Activated CD8-positive, alpha-beta T cell treated with anti-CD3 and anti-CD28 coated beads for 36 hours (primary cell): ENCODE measurements around the gene LSM11. TPM values are rescaled to one million over a fixed set of nuclear protein-coding genes. Genes with fewer than 3 reads are reported as not detected.

ENCODE experiments used
- ATAC-seq: fragments of 200-7000 bp; cut with Tn5 transposase; one replicate; pipeline ENCODE4 v1.10.0; 2021; ENCODE audit warnings: mild to moderate bottlenecking, moderate library complexity
- CTCF ChIA-PET: fragments of 350-600 bp; sonication (Branson Sonifier 250); formaldehyde crosslinking; loops from one replicate; lab custom pipeline; 2021; ENCODE audit warnings: antibody characterized with exemption; lab: Charles Lee
- POLR2A ChIA-PET: fragments of 350-600 bp; sonication (Branson Sonifier 250); formaldehyde crosslinking; loops from one replicate; lab custom pipeline; 2021; ENCODE audit warnings: antibody characterized with exemption; lab: Charles Lee
- DNase-seq: peaks from one replicate; pipeline ENCODE4 v3.0.0-alpha.2; 2020
- H3K27ac Mint-ChIP-seq: one replicate; pipeline ENCODE4 v1.8.0; 2021; ENCODE audit warnings: mild to moderate bottlenecking, mixed read lengths
- H3K27me3 Mint-ChIP-seq: one replicate; pipeline ENCODE4 v1.8.0; 2021; ENCODE audit warnings: mixed read lengths
- H3K36me3 Mint-ChIP-seq: one replicate; pipeline ENCODE4 v1.8.0; 2021; ENCODE audit warnings: low read depth, mixed read lengths
- H3K4me1 Mint-ChIP-seq: one replicate; pipeline ENCODE4 v1.8.0; 2021; ENCODE audit warnings: low read depth, mixed read lengths
- H3K4me3 Mint-ChIP-seq: one replicate; pipeline ENCODE4 v1.8.0; 2021; ENCODE audit warnings: mild to moderate bottlenecking, moderate library complexity, mixed read lengths
- H3K9me3 Mint-ChIP-seq: one replicate; pipeline ENCODE4 v1.8.0; 2021; ENCODE audit warnings: mixed read lengths
- intact Hi-C: fragments of 100-400 bp; cut with micrococcal nuclease; formaldehyde crosslinking; loops from one replicate; pipeline ENCODE4 v1.10.0; 2022
- total RNA-seq, 2 experiments: library from RNA; stranded (reverse); gene quantifications; one replicate each; pipeline ENCODE4 v1.2.3, GENCODE V29; 2021
- TF ChIP-seq, protein P1 (sequence below): fragments of 200-600 bp; IDR thresholded peaks from one replicate; pipeline ENCODE4 v1.8.0; 2022; ENCODE audit warnings: antibody characterized with exemption, mild to moderate bottlenecking

LSM11 gene
- total RNA-seq, 2 experiments from 2014 or later: 7.0 to 7.3 TPM

DNA sequence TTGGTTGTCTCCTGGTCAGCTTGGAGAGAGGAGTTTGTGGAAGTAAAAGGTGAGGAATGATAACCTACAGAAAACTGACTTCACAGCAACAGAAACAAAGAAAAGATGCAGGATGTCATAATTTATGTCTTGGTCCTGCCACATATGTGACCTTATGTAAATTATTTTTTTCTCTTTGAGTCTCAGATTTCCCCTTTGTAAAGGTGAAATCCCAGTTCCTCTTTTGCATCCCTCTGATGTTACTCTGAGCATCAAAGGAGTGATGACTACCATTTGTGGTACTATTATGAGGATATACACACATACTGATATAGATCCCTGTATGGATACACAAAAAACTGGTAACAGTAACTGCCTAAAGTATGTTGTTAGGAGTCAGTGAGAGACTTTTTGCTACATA lies 13.7 kb upstream of the LSM11 start:
- ATAC-seq: peak; percentile 46
- TF ChIP-seq, protein P1, sequence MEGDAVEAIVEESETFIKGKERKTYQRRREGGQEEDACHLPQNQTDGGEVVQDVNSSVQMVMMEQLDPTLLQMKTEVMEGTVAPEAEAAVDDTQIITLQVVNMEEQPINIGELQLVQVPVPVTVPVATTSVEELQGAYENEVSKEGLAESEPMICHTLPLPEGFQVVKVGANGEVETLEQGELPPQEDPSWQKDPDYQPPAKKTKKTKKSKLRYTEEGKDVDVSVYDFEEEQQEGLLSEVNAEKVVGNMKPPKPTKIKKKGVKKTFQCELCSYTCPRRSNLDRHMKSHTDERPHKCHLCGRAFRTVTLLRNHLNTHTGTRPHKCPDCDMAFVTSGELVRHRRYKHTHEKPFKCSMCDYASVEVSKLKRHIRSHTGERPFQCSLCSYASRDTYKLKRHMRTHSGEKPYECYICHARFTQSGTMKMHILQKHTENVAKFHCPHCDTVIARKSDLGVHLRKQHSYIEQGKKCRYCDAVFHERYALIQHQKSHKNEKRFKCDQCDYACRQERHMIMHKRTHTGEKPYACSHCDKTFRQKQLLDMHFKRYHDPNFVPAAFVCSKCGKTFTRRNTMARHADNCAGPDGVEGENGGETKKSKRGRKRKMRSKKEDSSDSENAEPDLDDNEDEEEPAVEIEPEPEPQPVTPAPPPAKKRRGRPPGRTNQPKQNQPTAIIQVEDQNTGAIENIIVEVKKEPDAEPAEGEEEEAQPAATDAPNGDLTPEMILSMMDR: no peak

DNA sequence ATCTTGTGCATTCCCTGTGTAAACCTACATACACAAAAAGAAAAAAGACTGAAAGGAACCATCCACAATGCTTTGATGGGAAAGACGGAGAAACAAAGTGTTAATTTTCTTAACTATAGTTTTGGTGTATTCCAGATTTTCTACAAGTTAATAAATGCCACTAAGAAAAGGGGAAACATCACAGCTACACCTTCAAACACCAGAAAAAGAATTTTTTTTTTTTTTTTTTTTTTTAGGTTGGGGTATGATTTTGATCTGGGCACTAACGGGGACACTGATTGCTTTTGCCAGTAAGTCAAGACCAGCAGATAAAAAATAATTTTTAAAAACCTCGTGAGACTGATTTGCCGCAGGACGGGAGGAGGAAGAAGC lies 12.6 kb upstream of the LSM11 start:
- intact Hi-C loops: loop anchor here (2.0 kb wide), 1 partner anchor 124 kb away; no protein-coding TSS in a partner anchor
- peak overlapping the region; percentile 98 for H3K27ac Mint-ChIP-seq
- peaks cover 28% of the 10 kb centered on the region for H3K4me1 Mint-ChIP-seq
- TF ChIP-seq, protein P1: no peak
- DNase-seq (no peak), ATAC-seq (no peak)
- H3K4me3 Mint-ChIP-seq: peak overlapping the region; percentile 92
- CTCF ChIA-PET: interaction anchor here (0.7 to 2.8 kb wide), 8 partner anchors 10 to 388 kb away, joined by 3 to 33 read pairs (median 3); partner anchors contain the start of gene LSM11
- no peaks in the 10 kb centered on the region for H3K27me3 Mint-ChIP-seq
- peaks cover 19% of the 10 kb centered on the region for H3K36me3 Mint-ChIP-seq
- peaks cover 2% of the 10 kb centered on the region for H3K9me3 Mint-ChIP-seq
- POLR2A ChIA-PET: interaction anchor here (0.6 to 1.3 kb wide), 5 partner anchors 12 to 1513 kb away, joined by 3 to 8 read pairs (median 3); partner anchors contain the start of gene LSM11

More for the DNA sequence above, 13.7 kb upstream of the LSM11 start:
- Mint-ChIP-seq H3K4me3 (no peak overlapping the region), H3K4me1 (peaks cover 28% of the 10 kb centered on the region), H3K27ac (no peak overlapping the region), H3K9me3 (peaks cover 2% of the 10 kb centered on the region), H3K36me3 (peaks cover 16% of the 10 kb centered on the region), H3K27me3 (no peaks in the 10 kb centered on the region)
- ChIA-PET CTCF (interaction anchor here (2.2 kb wide), 1 partner anchor 11 kb away, joined by 10 read pairs; no protein-coding TSS in a partner anchor), POLR2A (interaction anchor here (1.1 kb wide), 1 partner anchor 123 kb away, joined by 4 read pairs; no protein-coding TSS in a partner anchor)
- intact Hi-C loops: loop anchor here (2.0 kb wide), 1 partner anchor 123 kb away; no protein-coding TSS in a partner anchor
- no peak for DNase-seq

DNA sequence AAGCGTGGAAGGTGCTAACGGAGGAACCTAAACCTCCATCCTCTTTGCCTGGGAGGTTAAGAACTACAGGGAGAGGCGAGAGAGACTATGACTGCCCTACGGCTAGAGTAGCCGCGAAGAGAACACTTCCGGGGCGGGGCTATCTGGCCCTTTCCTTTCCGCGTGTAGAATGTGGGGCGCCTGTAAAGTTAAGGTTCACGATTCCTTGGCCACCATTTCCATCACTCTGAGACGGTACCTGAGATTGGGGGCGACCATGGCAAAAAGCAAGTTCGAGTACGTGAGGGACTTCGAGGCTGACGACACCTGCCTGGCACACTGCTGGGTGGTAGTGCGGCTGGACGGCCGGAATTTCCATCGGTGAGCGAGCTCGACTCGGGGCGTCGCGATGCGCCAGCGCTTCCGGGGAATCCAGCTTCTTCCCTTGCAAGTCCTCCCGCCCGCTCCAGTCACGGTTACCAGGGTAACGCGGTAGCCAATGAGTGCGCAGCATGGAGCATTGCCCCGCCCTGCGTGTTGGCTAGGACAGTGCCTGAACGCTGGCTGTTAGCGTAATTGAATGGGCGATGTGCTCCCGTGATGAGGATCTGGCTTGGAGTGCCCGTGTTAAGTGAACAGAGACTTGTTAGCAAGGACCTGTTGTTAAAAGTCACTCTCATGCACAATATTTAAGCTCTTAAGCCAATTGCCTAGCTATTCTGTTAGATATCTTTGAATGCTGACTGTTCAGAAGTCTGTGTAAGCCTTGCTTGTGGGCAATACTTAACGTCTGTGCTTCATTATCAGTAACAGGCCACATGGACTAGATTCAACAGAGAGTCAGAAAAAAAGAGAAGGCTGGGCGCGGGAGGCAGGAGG lies 12.0 kb upstream of the LSM11 start, which contains the start of gene THG1L:
Gene THG1L, plus strand, starts transcription at position 149 of the 858 bp plus-strand sequence. Its CDS starts 21 bp downstream, at position 170.
- peak; percentile 92 for ATAC-seq
- CTCF ChIA-PET: interaction anchor here (0.6 to 2.8 kb wide), 11 partner anchors 10 to 388 kb away, joined by 3 to 33 read pairs (median 3); partner anchors contain the start of gene LSM11
- Mint-ChIP-seq H3K27ac (peak within 1 kb of the TSS; percentile 98), H3K4me1 (peaks cover 26% of the 10 kb centered on the region), H3K4me3 (peak within 1 kb of the TSS; percentile 92), H3K27me3 (no peaks in the 10 kb centered on the region), H3K36me3 (peaks cover 17% of the 10 kb centered on the region), H3K9me3 (peaks cover 2% of the 10 kb centered on the region)
- peak; percentile 99 for DNase-seq
- TF ChIP-seq, protein P1: no peak
- intact Hi-C loops: loop anchor here (2.0 kb wide), 1 partner anchor 125 kb away; no protein-coding TSS in a partner anchor
- POLR2A ChIA-PET: interaction anchor here (0.8 to 1.3 kb wide), 5 partner anchors 11 to 1512 kb away, joined by 3 to 8 read pairs (median 4); partner anchors contain the start of gene LSM11

- ChIA-PET POLR2A (interaction anchor here (0.8 to 1.3 kb wide), 3 partner anchors 10 to 460 kb away, joined by 3 to 8 read pairs (median 4); partner anchors contain the start of gene LSM11), CTCF (interaction anchor here (0.6 to 2.8 kb wide), 7 partner anchors 9 to 300 kb away, joined by 3 to 33 read pairs (median 3); partner anchors contain the start of gene LSM11)
- TF ChIP-seq, protein P1: no peak
- Mint-ChIP-seq H3K4me3 (peak overlapping the region; percentile 92), H3K27ac (no peak overlapping the region), H3K36me3 (peaks cover 17% of the 10 kb centered on the region), H3K27me3 (no peaks in the 10 kb centered on the region), H3K9me3 (peaks cover 2% of the 10 kb centered on the region), H3K4me1 (peaks cover 26% of the 10 kb centered on the region)
- intact Hi-C loops: no loop called here
- ATAC-seq (no peak), DNase-seq (no peak)
Observed at GRCh38 chr5:157732130-157732514, 11.4 kb upstream of the LSM11 start.
